C4-2B (cell line): ENCODE results near the gene TMEM218.

Experiments
- H3K27ac ChIP-seq: fragments of 450-650 bp; 2 replicates; pipeline ENCODE4 v1.5.1; 2017
- CTCF ChIP-seq: fragments of 450-650 bp; conservative IDR thresholded peaks from 2 replicates; pipeline ENCODE4 v1.5.1; 2017; ENCODE audit warnings: mild to moderate bottlenecking
- ZFX ChIP-seq: fragments of 450-650 bp; IDR thresholded peaks from 2 replicates; pipeline ENCODE4 v1.6.1; 2017

Gene TMEM218

GRCh38 chr11:125140233-125140632, 28.8 kb upstream of the TMEM218 start:
- no peak overlapping the region for H3K27ac ChIP-seq

GRCh38 chr11:125139778-125140177, 28.4 kb upstream of the TMEM218 start:
- H3K27ac ChIP-seq: no peak overlapping the region
- TF ChIP-seq ZFX (no peak), CTCF (no peak)

More at GRCh38 chr11:125140233-125140632, 28.8 kb upstream of the TMEM218 start:
- no peak for TF ChIP-seq CTCF
- no peak for TF ChIP-seq ZFX

- no peak overlapping the region for H3K27ac ChIP-seq
- TF ChIP-seq ZFX (no peak), CTCF (no peak)
These were observed 27.5 kb upstream of the TMEM218 start for GRCh38 chr11:125138966-125139365.

GRCh38 chr11:125136001-125136400, 24.6 kb upstream of the TMEM218 start:
- H3K27ac ChIP-seq: no peak overlapping the region
- TF ChIP-seq ZFX: no peak
- TF ChIP-seq CTCF: no peak

GRCh38 chr11:125132596-125132995, 21.2 kb upstream of the TMEM218 start:
- no peak for TF ChIP-seq ZFX
- no peak for TF ChIP-seq CTCF
- no peak overlapping the region for H3K27ac ChIP-seq

GRCh38 chr11:125132071-125132470, 20.6 kb upstream of the TMEM218 start:
- TF ChIP-seq ZFX (no peak), CTCF (no peak)
- no peak overlapping the region for H3K27ac ChIP-seq

GRCh38 chr11:125129316-125129993, 18.0 kb upstream of the TMEM218 start:
- H3K27ac ChIP-seq: no peak overlapping the region
- no peak for TF ChIP-seq ZFX
- no peak for TF ChIP-seq CTCF
